ENCODE measurements around the gene C19orf12.

The C19orf12 gene

GRCh38 chr19:29662278-29662603, 52.8 kb downstream of the C19orf12 start:
- DNase-seq, result no peak

DNA sequence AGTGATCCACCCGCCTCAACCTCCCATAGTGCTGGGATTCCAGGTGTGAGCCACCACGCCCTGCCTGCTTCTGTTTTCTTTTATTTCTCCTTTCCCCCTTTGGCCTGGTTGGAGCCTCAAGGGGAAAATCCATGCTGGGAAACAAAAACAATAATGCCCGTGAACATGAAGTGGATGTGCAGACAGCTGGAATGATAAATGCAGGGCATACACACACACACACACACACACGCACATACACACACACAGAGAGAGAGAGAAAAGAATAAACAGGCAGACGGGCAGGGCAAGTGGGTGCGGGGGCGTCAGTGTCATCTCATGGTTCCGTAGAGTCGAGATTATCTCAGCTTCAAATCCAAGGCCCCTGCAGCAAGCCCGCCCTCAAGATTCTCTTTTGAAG, 54.2 kb downstream of the C19orf12 start:
- no peak for DNase-seq

GRCh38 chr19:29658221-29658991, 56.7 kb downstream of the C19orf12 start:
- DNase-seq, result no peak

GRCh38 chr19:29655648-29656335, 59.3 kb downstream of the C19orf12 start:
- DNase-seq, result no peak

DNA sequence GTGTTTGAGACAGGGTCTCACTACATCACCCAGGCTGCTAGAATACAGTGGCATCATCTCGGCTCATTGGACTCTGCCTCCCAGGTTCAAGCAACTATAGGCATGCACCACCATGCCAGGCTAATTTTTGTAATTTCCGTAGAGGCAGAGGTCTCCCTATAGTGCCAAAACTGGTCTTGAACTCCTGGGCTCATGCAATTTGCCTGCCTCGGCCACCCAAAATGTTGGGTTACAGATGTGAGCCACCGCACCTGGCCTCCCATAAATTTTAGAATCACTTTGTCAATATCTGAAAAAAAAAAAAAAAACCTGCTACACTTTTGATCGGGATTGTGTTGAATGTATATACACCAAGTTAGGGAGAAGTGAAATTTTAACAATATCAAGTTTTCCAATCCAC, 61.7 kb downstream of the C19orf12 start:
- DNase-seq, result no peak

GRCh38 chr19:29651622-29652394, 63.3 kb downstream of the C19orf12 start:
- DNase-seq, result no peak

DNA sequence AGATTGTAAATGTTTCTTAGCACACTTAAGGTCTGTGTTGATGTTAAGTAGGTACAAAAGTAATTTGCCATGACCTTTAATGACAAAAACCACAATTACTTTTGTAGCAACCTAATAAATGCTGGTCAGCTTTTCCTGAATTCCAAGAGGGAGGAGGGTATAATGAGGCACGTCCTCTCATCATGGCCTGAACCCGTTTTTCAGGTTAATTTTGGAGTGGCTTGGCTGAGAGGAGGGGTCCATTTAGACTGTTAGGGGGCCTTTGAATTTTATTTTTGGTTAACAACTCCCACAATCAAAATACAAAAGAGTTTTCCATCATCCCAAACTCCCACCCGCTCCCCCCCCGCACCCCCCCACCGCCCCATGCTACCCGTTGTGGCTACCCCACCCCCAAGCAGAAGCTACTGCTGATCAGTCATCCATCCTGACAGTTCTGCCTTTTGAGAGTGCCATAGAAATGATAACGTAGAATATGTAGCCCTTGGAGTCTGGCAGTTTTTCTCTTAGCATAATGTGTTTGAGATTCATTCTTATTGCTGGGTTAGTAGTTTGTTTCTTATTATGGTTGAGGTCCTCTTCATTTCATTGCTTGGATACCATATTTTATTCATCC, 64.2 kb downstream of the C19orf12 start:
- DNase-seq, result no peak
